Hepatocyte (in vitro differentiated cells): ENCODE results near the gene KCNN3. TPM values are rescaled to one million over a fixed set of nuclear protein-coding genes. Genes with fewer than 3 reads are reported as not detected.

Experiments used
- DNase-seq: peaks from one replicate; pipeline ENCODE4 v3.0.0-alpha.2; 2016; ENCODE audit warnings: low spot score
- H2AFZ ChIP-seq: fragments of 200-600 bp; sonication (generic); 2 replicates; pipeline ENCODE4 v1.6.0; 2016; ENCODE audit warnings: antibody characterized with exemption, mild to moderate bottlenecking
- H3K27ac ChIP-seq: fragments of 200-600 bp; sonication (generic); 2 replicates; pipeline ENCODE4 v1.5.1; 2016; ENCODE audit warnings: mild to moderate bottlenecking
- H3K27me3 ChIP-seq: fragments of 200-600 bp; sonication (generic); 2 replicates; pipeline ENCODE4 v1.6.1; 2016
- H3K36me3 ChIP-seq: fragments of 200-600 bp; sonication (generic); replicated peaks from 2 replicates; pipeline ENCODE4 v1.5.1; 2016; ENCODE audit warnings: low read depth; ENCODE audit not compliant: insufficient read depth
- H3K4me1 ChIP-seq: fragments of 200-600 bp; sonication (generic); 2 replicates; pipeline ENCODE4 v1.5.1; 2016; ENCODE audit warnings: mild to moderate bottlenecking, moderate library complexity; ENCODE audit not compliant: insufficient read depth
- H3K4me2 ChIP-seq: fragments of 200-600 bp; sonication (generic); 2 replicates; pipeline ENCODE4 v1.6.0; 2016
- H3K4me3 ChIP-seq: fragments of 200-600 bp; sonication (generic); 2 replicates; pipeline ENCODE4 v1.5.1; 2016; ENCODE audit warnings: mild to moderate bottlenecking
- H3K79me2 ChIP-seq: fragments of 200-600 bp; sonication (generic); 2 replicates; pipeline ENCODE4 v1.6.0; 2017; ENCODE audit warnings: mild to moderate bottlenecking
- H3K9me2 ChIP-seq: fragments of 200-600 bp; sonication (generic); replicated peaks from 2 replicates; pipeline ENCODE4 v1.6.0; 2017; ENCODE audit warnings: mild to moderate bottlenecking; ENCODE audit not compliant: insufficient read depth
- H3K9me3 ChIP-seq: fragments of 200-600 bp; sonication (generic); 2 replicates; pipeline ENCODE4 v1.5.1; 2016; ENCODE audit warnings: low read depth, mild to moderate bottlenecking
- H4K20me1 ChIP-seq: fragments of 200-600 bp; sonication (generic); 2 replicates; pipeline ENCODE4 v1.6.0; 2016; ENCODE audit warnings: mild to moderate bottlenecking; ENCODE audit not compliant: insufficient read depth, poor library complexity, severe bottlenecking
- CTCF ChIP-seq: fragments of 200-600 bp; sonication (generic); IDR thresholded peaks from 2 replicates; pipeline ENCODE4 v1.5.1; 2016; ENCODE audit warnings: antibody characterized with exemption, mild to moderate bottlenecking; ENCODE audit not compliant: poor library complexity
- EZH2 ChIP-seq: fragments of 200-600 bp; sonication (generic); IDR thresholded peaks from 2 replicates; pipeline ENCODE4 v1.6.1; 2016; ENCODE audit warnings: antibody characterized with exemption, mild to moderate bottlenecking, borderline replicate concordance
- EZH2phosphoT487 ChIP-seq: fragments of 200-600 bp; sonication (generic); IDR thresholded peaks from one replicate; pipeline ENCODE4 v1.6.1; 2018; ENCODE audit warnings: antibody characterized with exemption, mild to moderate bottlenecking, low read depth, moderate library complexity; ENCODE audit not compliant: unreplicated experiment, severe bottlenecking
- WGBS: methylation state at CpG from one replicate; pipeline ENCODE4 v1.1.6; 2016; ENCODE audit warnings: low lambda C conversion rate; ENCODE audit errors: missing lambda C conversion rate; 5-methylcytosine and 5-hydroxymethylcytosine counted together
- polyA plus RNA-seq: library from polyadenylated mRNA; unstranded; fragments of >200 nt; fragmentation: Nextera tagmentation; extraction: Ambion mirVana; gene quantifications from 2 replicates; pipeline ENCODE4 v1.2.1, GENCODE V29; 2016
- total RNA-seq: library from RNA; depleted of rRNA; stranded (reverse); fragments of >200 nt; gene quantifications from 2 replicates; pipeline ENCODE4 v1.2.3, GENCODE V29; 2014

The KCNN3 gene
- total and polyA plus RNA-seq, 2 experiments from 2014 or later, result 0.56 to 0.67 TPM

GRCh38 chr1:154832384-154832783 is 37.7 kb downstream of the KCNN3 start:
- Histone ChIP-seq H3K9me3 (no peaks in the 10 kb centered on the region), H2AFZ (no peak overlapping the region), H3K27ac (no peak overlapping the region), H3K79me2 (no peaks in the 10 kb centered on the region), H3K4me1 (no peaks in the 10 kb centered on the region), H3K4me2 (no peak overlapping the region), H4K20me1 (no peaks in the 10 kb centered on the region), H3K4me3 (no peak overlapping the region), H3K27me3 (no peaks in the 10 kb centered on the region), H3K36me3 (no peaks in the 10 kb centered on the region), H3K9me2 (no peaks in the 10 kb centered on the region)
- TF ChIP-seq EZH2, result no peak
- no peak for TF ChIP-seq CTCF
- TF ChIP-seq EZH2phosphoT487, result no peak
- WGBS, result 81% methylated on average over 2 of the region's 2 CpGs
- DNase-seq, result no peak

GRCh38 chr1:154831462-154831861 is 38.6 kb downstream of the KCNN3 start:
- H3K27me3 ChIP-seq, result no peaks in the 10 kb centered on the region
- no peak overlapping the region for H2AFZ ChIP-seq
- no peak overlapping the region for H3K4me3 ChIP-seq
- H3K9me2 ChIP-seq, result no peaks in the 10 kb centered on the region
- DNase-seq, result no peak
- H4K20me1 ChIP-seq, result no peaks in the 10 kb centered on the region
- H3K4me1 ChIP-seq, result no peaks in the 10 kb centered on the region
- H3K9me3 ChIP-seq, result no peaks in the 10 kb centered on the region
- H3K79me2 ChIP-seq, result no peaks in the 10 kb centered on the region
- TF ChIP-seq EZH2phosphoT487, result no peak
- TF ChIP-seq CTCF, result no peak
- TF ChIP-seq EZH2, result no peak
- no peaks in the 10 kb centered on the region for H3K36me3 ChIP-seq
- H3K4me2 ChIP-seq, result no peak overlapping the region
- H3K27ac ChIP-seq, result no peak overlapping the region
- 92% methylated on average over 2 of the region's 2 CpGs for WGBS

GRCh38 chr1:154829062-154829461 is 41.0 kb downstream of the KCNN3 start:
- Histone ChIP-seq H3K9me2 (no peaks in the 10 kb centered on the region), H3K4me3 (no peak overlapping the region), H4K20me1 (no peaks in the 10 kb centered on the region), H3K27ac (no peak overlapping the region), H3K36me3 (no peaks in the 10 kb centered on the region), H3K4me1 (no peaks in the 10 kb centered on the region), H3K4me2 (no peak overlapping the region), H3K79me2 (no peaks in the 10 kb centered on the region), H2AFZ (no peak overlapping the region), H3K27me3 (no peaks in the 10 kb centered on the region), H3K9me3 (no peaks in the 10 kb centered on the region)
- DNase-seq, result no peak
- 98% methylated on average over 5 of the region's 5 CpGs for WGBS
- no peak for TF ChIP-seq CTCF
- no peak for TF ChIP-seq EZH2
- no peak for TF ChIP-seq EZH2phosphoT487
